ENCODE results near the gene MRPL55.
"Not testable (repeated sequence)": the region's sequence is repeated elsewhere in the genome, so short reads cannot be mapped to it uniquely, and the experiment has no call there.

The MRPL55 gene

GRCh38 chr1:228112617-228113016, 3.5 kb upstream of the MRPL55 start:
- Histone ChIP-seq H3K9me3 (no peaks in the 10 kb centered on the region), H3K4me3 (ENCODE audit: low read depth in 1 of 2, low read length in 1 of 2) (no peak overlapping the region), H3K36me3 (no peaks in the 10 kb centered on the region), H3K27me3 (no peaks in the 10 kb centered on the region), H3K27ac (no peak overlapping the region), H3K4me1 (ENCODE audit: control insufficient read depth in 1 of 2, insufficient read depth in 1 of 2, low read depth in 1 of 2, low read length in 1 of 2) (peaks cover 19 to 21% of the 10 kb centered on the region in 2 experiments)
- no peak for TF ChIP-seq CTCF (IDR thresholded peaks at IDR 0.05)

GRCh38 chr1:228112167-228112566, 3.1 kb upstream of the MRPL55 start:
- Histone ChIP-seq H3K4me1 (ENCODE audit: control insufficient read depth in 1 of 2, insufficient read depth in 1 of 2, low read depth in 1 of 2, low read length in 1 of 2) (peaks cover 19 to 21% of the 10 kb centered on the region in 2 experiments), H3K27ac (no peak overlapping the region), H3K9me3 (no peaks in the 10 kb centered on the region), H3K27me3 (no peaks in the 10 kb centered on the region), H3K36me3 (no peaks in the 10 kb centered on the region), H3K4me3 (ENCODE audit: low read depth in 1 of 2, low read length in 1 of 2) (no peak overlapping the region)
- TF ChIP-seq CTCF (IDR thresholded peaks at IDR 0.05): no peak

GRCh38 chr1:228111315-228111714, 2.2 kb upstream of the MRPL55 start:
- H3K4me1 ChIP-seq (ENCODE audit: control insufficient read depth in 1 of 2, insufficient read depth in 1 of 2, low read depth in 1 of 2, low read length in 1 of 2): peaks cover 19 to 21% of the 10 kb centered on the region in 2 experiments
- H3K9me3 ChIP-seq; H3K27me3 ChIP-seq; H3K4me3 ChIP-seq (ENCODE audit: low read depth in 1 of 2, low read length in 1 of 2); H3K27ac ChIP-seq; H3K36me3 ChIP-seq: not testable (repeated sequence)

- no peaks in the 10 kb centered on the region for H3K9me3 ChIP-seq
- H3K4me1 ChIP-seq (ENCODE audit: control insufficient read depth in 1 of 2, insufficient read depth in 1 of 2, low read depth in 1 of 2, low read length in 1 of 2): peaks cover 19 to 21% of the 10 kb centered on the region in 2 experiments
- no peaks in the 10 kb centered on the region for H3K27me3 ChIP-seq
- H3K27ac ChIP-seq: no peak overlapping the region
- H3K4me3 ChIP-seq (ENCODE audit: low read depth in 1 of 2, low read length in 1 of 2): no peak overlapping the region
- no peak for TF ChIP-seq CTCF (IDR thresholded peaks at IDR 0.05)
- H3K36me3 ChIP-seq: peaks cover 14% of the 10 kb centered on the region
Measured at GRCh38 chr1:228110556-228110955, 1.5 kb upstream of the MRPL55 start.

- Histone ChIP-seq H3K4me1 (ENCODE audit: control insufficient read depth in 1 of 2, insufficient read depth in 1 of 2, low read depth in 1 of 2, low read length in 1 of 2) (peaks cover 19 to 21% of the 10 kb centered on the region in 2 experiments), H3K36me3 (peaks cover 14% of the 10 kb centered on the region), H3K9me3 (no peaks in the 10 kb centered on the region), H3K4me3 (ENCODE audit: low read depth in 1 of 2, low read length in 1 of 2) (peak overlapping the region; percentile 85 to 92), H3K27me3 (no peaks in the 10 kb centered on the region), H3K27ac (peak overlapping the region; percentile 83)
- no peak for TF ChIP-seq CTCF (IDR thresholded peaks at IDR 0.05)
Measured at GRCh38 chr1:228109962-228110488, 926 bp upstream of the MRPL55 start.

GRCh38 chr1:228108742-228109072, 392 bp downstream of the MRPL55 start:
- H3K27ac ChIP-seq: peak overlapping the region; percentile 83
- H3K4me3 ChIP-seq (ENCODE audit: low read depth in 1 of 2, low read length in 1 of 2): peak overlapping the region; percentile 85 to 92
- TF ChIP-seq CTCF (IDR thresholded peaks at IDR 0.05): no peak
- peaks cover 14% of the 10 kb centered on the region for H3K36me3 ChIP-seq
- H3K9me3 ChIP-seq: no peaks in the 10 kb centered on the region
- H3K4me1 ChIP-seq (ENCODE audit: control insufficient read depth in 1 of 2, insufficient read depth in 1 of 2, low read depth in 1 of 2, low read length in 1 of 2): peaks cover 26 to 28% of the 10 kb centered on the region in 2 experiments
- H3K27me3 ChIP-seq: no peaks in the 10 kb centered on the region

Measured in neutrophil (primary cell).